Endothelial cell (in vitro differentiated cells): ENCODE measurements around the gene CRNN. TPM values are rescaled to one million over a fixed set of nuclear protein-coding genes. Genes with fewer than 3 reads are reported as not detected.

Experiments used
- DNase-seq: peaks from one replicate; pipeline ENCODE4 v3.0.0; 2021; ENCODE audit warnings: low spot score
- H3K27ac Mint-ChIP-seq: one replicate; pipeline ENCODE4 v1.8.0; 2021; ENCODE audit warnings: mixed read lengths, inconsistent platforms; ENCODE audit not compliant: unreplicated experiment
- H3K27me3 Mint-ChIP-seq: one replicate; pipeline ENCODE4 v1.8.0; 2021; ENCODE audit warnings: mild to moderate bottlenecking, moderate library complexity, mixed read lengths, inconsistent platforms; ENCODE audit not compliant: unreplicated experiment
- H3K36me3 Mint-ChIP-seq: one replicate; pipeline ENCODE4 v1.8.0; 2021; ENCODE audit warnings: mild to moderate bottlenecking, low read depth, mixed read lengths, inconsistent platforms; ENCODE audit not compliant: unreplicated experiment
- H3K4me1 Mint-ChIP-seq: one replicate; pipeline ENCODE4 v1.8.0; 2021; ENCODE audit warnings: mild to moderate bottlenecking, mixed read lengths, inconsistent platforms; ENCODE audit not compliant: unreplicated experiment
- H3K4me3 Mint-ChIP-seq: one replicate; pipeline ENCODE4 v1.8.0; 2021; ENCODE audit warnings: mild to moderate bottlenecking, mixed read lengths, inconsistent platforms; ENCODE audit not compliant: unreplicated experiment
- H3K9me3 Mint-ChIP-seq: one replicate; pipeline ENCODE4 v1.8.0; 2021; ENCODE audit warnings: mixed read lengths, inconsistent platforms; ENCODE audit not compliant: unreplicated experiment
- CTCF ChIP-seq: fragments of 200-600 bp; sonication (generic); IDR thresholded peaks from one replicate; pipeline ENCODE4 v1.5.0; 2021; ENCODE audit warnings: antibody characterized with exemption; ENCODE audit not compliant: unreplicated experiment
- total RNA-seq: library from RNA; stranded (reverse); fragmentation: NEBNext Ultra II Directional; extraction: Animal tissue kit (Norgen Biotek cat#: 25700); gene quantifications from one replicate; pipeline ENCODE4 v1.2.1, GENCODE V29; 2021; ENCODE audit not compliant: unreplicated experiment

The CRNN gene
- total RNA-seq, 1 donor from 2014 or later: not detected

GRCh38 chr1:152374451-152374850, 39.6 kb downstream of the CRNN start:
- no peak for DNase-seq
- Mint-ChIP-seq H3K9me3 (no peaks in the 10 kb centered on the region), H3K4me1 (no peaks in the 10 kb centered on the region), H3K27ac (no peak overlapping the region), H3K27me3 (no peaks in the 10 kb centered on the region), H3K36me3 (no peaks in the 10 kb centered on the region), H3K4me3 (no peak overlapping the region)
- TF ChIP-seq CTCF: no peak

- no peaks in the 10 kb centered on the region for H3K4me1 Mint-ChIP-seq
- H3K4me3 Mint-ChIP-seq: no peak overlapping the region
- H3K27ac Mint-ChIP-seq: no peak overlapping the region
- H3K36me3 Mint-ChIP-seq: no peaks in the 10 kb centered on the region
- no peak for DNase-seq
- no peak for TF ChIP-seq CTCF
- no peaks in the 10 kb centered on the region for H3K9me3 Mint-ChIP-seq
- H3K27me3 Mint-ChIP-seq: no peaks in the 10 kb centered on the region
These were observed 41.4 kb downstream of the CRNN start for GRCh38 chr1:152372672-152373071.

GRCh38 chr1:152367436-152367835, 46.6 kb downstream of the CRNN start:
- no peak for TF ChIP-seq CTCF
- H3K27ac Mint-ChIP-seq: no peak overlapping the region
- H3K4me1 Mint-ChIP-seq: no peaks in the 10 kb centered on the region
- DNase-seq: no peak
- no peaks in the 10 kb centered on the region for H3K36me3 Mint-ChIP-seq
- H3K27me3 Mint-ChIP-seq: no peaks in the 10 kb centered on the region
- no peaks in the 10 kb centered on the region for H3K9me3 Mint-ChIP-seq
- no peak overlapping the region for H3K4me3 Mint-ChIP-seq

GRCh38 chr1:152359906-152360305, 54.2 kb downstream of the CRNN start, which contains the start of gene FLG2:
FLG2 (minus strand) TSS chr1:152360006; CDS start chr1:152358884, 1,122 bp downstream.
- TF ChIP-seq CTCF: no peak
- H3K4me3 Mint-ChIP-seq: no peak within 1 kb of the TSS
- H3K9me3 Mint-ChIP-seq: no peaks in the 10 kb centered on the region
- no peaks in the 10 kb centered on the region for H3K4me1 Mint-ChIP-seq
- H3K36me3 Mint-ChIP-seq: no peaks in the 10 kb centered on the region
- H3K27me3 Mint-ChIP-seq: peaks cover 3% of the 10 kb centered on the region
- no peak within 1 kb of the TSS for H3K27ac Mint-ChIP-seq
- no peak for DNase-seq

Other genes starting within 250 kb of the CRNN start
- not detected for gene HRNR, start 190.1 kb downstream of the CRNN start, total RNA-seq
- gene FLG, start 89.0 kb downstream of the CRNN start, total RNA-seq: not detected
- not detected for gene FLG2, start 54.3 kb downstream of the CRNN start, total RNA-seq
- not detected for gene LCE5A, start 96.5 kb upstream of the CRNN start, total RNA-seq
- gene CRCT1, start 100.2 kb upstream of the CRNN start, total RNA-seq: not detected
- gene LCE3E, start 152.5 kb upstream of the CRNN start, total RNA-seq: not detected
- not detected for gene LCE3D, start 166.3 kb upstream of the CRNN start, total RNA-seq
- not detected for gene LCE3C, start 186.0 kb upstream of the CRNN start, total RNA-seq
- gene LCE3B, start 199.5 kb upstream of the CRNN start, total RNA-seq: not detected
- gene LCE3A, start 208.8 kb upstream of the CRNN start, total RNA-seq: not detected
- not detected for gene LCE2D, start 249.1 kb upstream of the CRNN start, total RNA-seq